ENCODE measurements around the gene POU6F2.

- TF ChIP-seq CTCF (conservative IDR thresholded peaks at IDR 0.05; ENCODE audit: low read depth, low read length) (no peak), EZH2 (IDR thresholded peaks at IDR 0.05; ENCODE audit: borderline replicate concordance, low read depth, low read length, poor library complexity, severe bottlenecking) (no peak)
These were observed 335.7 kb downstream of the POU6F2 start for GRCh38 chr7:39313376-39313775.

All from A673 (cell line).